ENCODE data around the gene CARD9.

CARD9 gene

GRCh38 chr9:136347472-136348256 lies 25.8 kb downstream of the CARD9 start:
- H3K4me3 ChIP-seq (ENCODE audit: low read length), result no peak overlapping the region
- no peak overlapping the region for H3K9ac ChIP-seq (ENCODE audit: low read length)
- no peak overlapping the region for H3K27ac ChIP-seq (ENCODE audit: low read length)
- H3K36me3 ChIP-seq (ENCODE audit: control insufficient read depth, low read depth, low read length), result no peaks in the 10 kb centered on the region
- no peaks in the 10 kb centered on the region for H3K27me3 ChIP-seq (ENCODE audit: control insufficient read depth, insufficient read depth, low read length)
- peaks cover 7% of the 10 kb centered on the region for H3K4me1 ChIP-seq (ENCODE audit: control insufficient read depth, low read depth, low read length)
- no peaks in the 10 kb centered on the region for H3K9me3 ChIP-seq (ENCODE audit: control insufficient read depth, low read depth, low read length)

- Histone ChIP-seq H3K4me3 (ENCODE audit: low read length) (no peak overlapping the region), H3K27ac (ENCODE audit: low read length) (no peak overlapping the region), H3K9me3 (ENCODE audit: control insufficient read depth, low read depth, low read length) (no peaks in the 10 kb centered on the region), H3K4me1 (ENCODE audit: control insufficient read depth, low read depth, low read length) (peaks cover 7% of the 10 kb centered on the region), H3K27me3 (ENCODE audit: control insufficient read depth, insufficient read depth, low read length) (no peaks in the 10 kb centered on the region), H3K36me3 (ENCODE audit: control insufficient read depth, low read depth, low read length) (no peaks in the 10 kb centered on the region), H3K9ac (ENCODE audit: low read length) (no peak overlapping the region)
These were observed 26.5 kb downstream of the CARD9 start for GRCh38 chr9:136346927-136347465.

DNA sequence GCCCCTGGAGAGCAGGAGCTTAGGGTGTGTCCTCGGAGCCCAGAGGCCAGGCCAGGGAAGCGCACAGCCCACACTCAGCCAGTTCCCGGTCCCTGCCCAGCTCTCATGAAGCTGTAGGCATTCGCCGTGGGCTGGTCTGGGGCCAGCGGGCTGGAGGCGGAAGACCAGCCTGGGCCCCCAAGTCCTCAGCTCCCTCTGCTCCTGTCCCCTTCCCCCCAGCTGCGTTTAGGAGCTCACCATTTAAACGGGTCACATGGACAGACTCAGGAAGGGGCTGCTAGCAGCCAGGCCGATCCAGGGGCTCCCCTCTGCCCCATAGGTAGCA lies 27.4 kb downstream of the CARD9 start:
- Histone ChIP-seq H3K4me3 (ENCODE audit: low read length) (no peak overlapping the region), H3K36me3 (ENCODE audit: control insufficient read depth, low read depth, low read length) (no peaks in the 10 kb centered on the region), H3K9me3 (ENCODE audit: control insufficient read depth, low read depth, low read length) (no peaks in the 10 kb centered on the region), H3K27ac (ENCODE audit: low read length) (no peak overlapping the region), H3K27me3 (ENCODE audit: control insufficient read depth, insufficient read depth, low read length) (no peaks in the 10 kb centered on the region), H3K4me1 (ENCODE audit: control insufficient read depth, low read depth, low read length) (peaks cover 7% of the 10 kb centered on the region), H3K9ac (ENCODE audit: low read length) (no peak overlapping the region)

DNA sequence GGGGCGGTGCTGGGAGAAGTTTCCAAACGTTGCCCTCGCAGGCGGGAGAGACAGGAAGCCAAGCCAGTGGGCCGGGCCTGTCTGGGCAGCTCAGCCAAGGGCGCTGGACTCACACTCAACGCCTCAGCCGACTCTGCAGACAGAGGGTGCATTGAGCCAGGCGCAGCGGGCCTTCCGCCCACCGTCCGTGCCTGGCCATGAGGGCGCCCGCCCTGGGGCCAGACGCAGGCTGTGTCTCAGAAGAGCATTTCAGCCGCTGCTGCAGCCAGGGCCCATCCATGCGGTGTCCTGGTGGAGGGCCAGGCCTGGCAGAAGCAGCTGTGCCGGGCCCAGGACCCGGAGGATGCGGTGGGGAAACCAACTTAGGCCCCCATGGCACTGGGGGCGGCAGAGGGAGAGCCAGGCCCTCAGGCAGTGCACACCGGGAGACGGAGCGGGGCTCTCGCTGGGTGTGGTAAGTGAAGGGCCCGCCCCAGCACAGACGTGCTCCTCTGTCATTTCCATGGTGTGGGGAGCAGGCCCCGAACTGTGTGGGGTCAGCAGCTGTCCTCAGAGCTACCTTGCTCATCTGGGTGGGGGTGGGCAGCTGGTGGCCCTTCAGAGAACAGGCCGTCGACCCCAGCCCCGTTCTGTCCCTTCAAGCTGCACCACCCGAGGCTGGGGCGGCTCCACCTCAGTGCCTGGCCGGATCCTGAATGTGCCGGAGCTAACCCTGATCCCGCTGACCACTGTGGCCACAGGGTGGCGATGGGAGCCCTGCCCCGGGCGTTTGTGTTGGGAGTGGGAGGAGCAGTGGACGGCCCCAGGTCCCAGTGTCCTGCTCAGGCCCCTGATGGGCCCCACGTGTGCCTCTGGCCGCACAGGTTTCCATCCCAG lies 27.9 kb downstream of the CARD9 start:
- no peaks in the 10 kb centered on the region for H3K27me3 ChIP-seq (ENCODE audit: control insufficient read depth, insufficient read depth, low read length)
- peaks cover 7% of the 10 kb centered on the region for H3K4me1 ChIP-seq (ENCODE audit: control insufficient read depth, low read depth, low read length)
- no peaks in the 10 kb centered on the region for H3K9me3 ChIP-seq (ENCODE audit: control insufficient read depth, low read depth, low read length)
- H3K36me3 ChIP-seq (ENCODE audit: control insufficient read depth, low read depth, low read length), result no peaks in the 10 kb centered on the region
- H3K4me3 ChIP-seq (ENCODE audit: low read length), result no peak overlapping the region
- H3K27ac ChIP-seq (ENCODE audit: low read length), result no peak overlapping the region
- no peak overlapping the region for H3K9ac ChIP-seq (ENCODE audit: low read length)

- no peak overlapping the region for H3K9ac ChIP-seq (ENCODE audit: low read length)
- no peak overlapping the region for H3K4me3 ChIP-seq (ENCODE audit: low read length)
- H3K27me3 ChIP-seq (ENCODE audit: control insufficient read depth, insufficient read depth, low read length), result no peaks in the 10 kb centered on the region
- no peak overlapping the region for H3K27ac ChIP-seq (ENCODE audit: low read length)
- H3K9me3 ChIP-seq (ENCODE audit: control insufficient read depth, low read depth, low read length), result no peaks in the 10 kb centered on the region
- H3K36me3 ChIP-seq (ENCODE audit: control insufficient read depth, low read depth, low read length), result no peaks in the 10 kb centered on the region
- H3K4me1 ChIP-seq (ENCODE audit: control insufficient read depth, low read depth, low read length), result peaks cover 7% of the 10 kb centered on the region
These were observed 28.8 kb downstream of the CARD9 start for GRCh38 chr9:136344544-136345280.

GRCh38 chr9:136343884-136344269 lies 29.6 kb downstream of the CARD9 start:
- Histone ChIP-seq H3K36me3 (ENCODE audit: control insufficient read depth, low read depth, low read length) (no peaks in the 10 kb centered on the region), H3K27me3 (ENCODE audit: control insufficient read depth, insufficient read depth, low read length) (no peaks in the 10 kb centered on the region), H3K9ac (ENCODE audit: low read length) (no peak overlapping the region), H3K27ac (ENCODE audit: low read length) (no peak overlapping the region), H3K9me3 (ENCODE audit: control insufficient read depth, low read depth, low read length) (no peaks in the 10 kb centered on the region), H3K4me1 (ENCODE audit: control insufficient read depth, low read depth, low read length) (peaks cover 7% of the 10 kb centered on the region), H3K4me3 (ENCODE audit: low read length) (no peak overlapping the region)

DNA sequence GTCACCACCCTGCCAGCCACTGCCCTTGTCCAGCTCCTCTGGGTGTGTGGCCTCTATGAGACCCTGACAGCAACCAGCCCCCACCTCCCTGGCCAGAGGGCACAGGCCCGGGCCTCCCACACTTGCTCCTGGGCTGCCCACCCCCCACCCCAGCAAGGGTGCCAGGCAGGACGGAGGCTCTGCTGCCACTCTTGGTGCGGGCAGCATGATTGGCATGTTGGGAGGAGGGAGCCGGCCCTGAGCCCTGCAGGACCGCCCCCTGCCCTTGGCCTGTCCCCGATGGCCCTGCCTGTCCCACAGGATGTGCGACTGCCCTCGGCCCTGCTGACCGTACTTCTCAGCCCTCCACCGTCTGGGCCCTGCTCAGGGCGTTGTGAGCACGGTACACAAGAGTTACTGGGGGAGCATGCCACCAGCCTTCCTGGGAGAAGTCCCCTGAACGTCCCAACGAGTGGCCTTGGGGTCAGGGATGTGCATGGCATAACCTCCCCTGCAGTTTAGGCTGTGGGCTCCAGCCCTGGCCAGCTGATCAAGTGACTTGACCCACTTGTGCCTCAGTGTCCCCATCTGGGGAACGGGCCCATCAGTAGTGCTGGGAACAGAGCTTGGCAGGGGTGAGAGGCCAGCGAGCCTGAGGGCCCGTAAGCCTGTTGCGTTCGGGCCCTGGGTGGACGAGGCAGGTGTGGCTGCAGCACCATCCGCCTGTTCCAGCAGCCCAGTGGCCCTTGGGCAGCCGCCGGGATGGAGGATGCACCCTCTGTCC lies 30.2 kb downstream of the CARD9 start:
- peaks cover 7% of the 10 kb centered on the region for H3K4me1 ChIP-seq (ENCODE audit: control insufficient read depth, low read depth, low read length)
- no peak overlapping the region for H3K27ac ChIP-seq (ENCODE audit: low read length)
- H3K9ac ChIP-seq (ENCODE audit: low read length), result peak overlapping the region; percentile 31
- H3K9me3 ChIP-seq (ENCODE audit: control insufficient read depth, low read depth, low read length), result no peaks in the 10 kb centered on the region
- H3K4me3 ChIP-seq (ENCODE audit: low read length), result peak overlapping the region; percentile 51
- H3K27me3 ChIP-seq (ENCODE audit: control insufficient read depth, insufficient read depth, low read length), result no peaks in the 10 kb centered on the region
- H3K36me3 ChIP-seq (ENCODE audit: control insufficient read depth, low read depth, low read length), result no peaks in the 10 kb centered on the region

- Histone ChIP-seq H3K27ac (ENCODE audit: low read length) (no peak overlapping the region), H3K27me3 (ENCODE audit: control insufficient read depth, insufficient read depth, low read length) (no peaks in the 10 kb centered on the region), H3K4me3 (ENCODE audit: low read length) (peak overlapping the region; percentile 51), H3K9me3 (ENCODE audit: control insufficient read depth, low read depth, low read length) (no peaks in the 10 kb centered on the region), H3K9ac (ENCODE audit: low read length) (peak overlapping the region; percentile 31), H3K36me3 (ENCODE audit: control insufficient read depth, low read depth, low read length) (no peaks in the 10 kb centered on the region), H3K4me1 (ENCODE audit: control insufficient read depth, low read depth, low read length) (peaks cover 7% of the 10 kb centered on the region)
These were observed 31.0 kb downstream of the CARD9 start for GRCh38 chr9:136342181-136343120.

DNA sequence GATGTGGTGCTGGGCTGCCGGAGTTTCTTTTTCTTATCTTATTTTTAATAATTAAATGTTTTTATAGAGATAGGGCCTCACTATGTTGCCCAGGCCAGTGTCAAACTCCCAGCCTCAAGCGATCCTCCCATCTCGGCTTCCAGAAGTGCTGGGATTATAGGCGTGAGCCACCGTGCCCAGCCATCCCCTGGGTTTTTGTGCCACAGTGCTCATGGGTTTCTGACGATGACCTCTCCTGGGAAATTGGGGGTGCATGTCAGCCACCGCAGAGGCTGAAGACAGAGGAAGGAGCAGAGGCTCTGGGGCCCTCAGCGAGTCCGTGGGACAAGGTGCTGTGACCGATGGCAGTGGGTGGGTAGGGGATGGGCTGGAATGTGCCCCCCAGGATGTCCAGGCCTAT lies 31.7 kb downstream of the CARD9 start:
- no peaks in the 10 kb centered on the region for H3K27me3 ChIP-seq (ENCODE audit: control insufficient read depth, insufficient read depth, low read length)
- H3K9ac ChIP-seq (ENCODE audit: low read length), result no peak overlapping the region
- H3K36me3 ChIP-seq (ENCODE audit: control insufficient read depth, low read depth, low read length), result no peaks in the 10 kb centered on the region
- H3K9me3 ChIP-seq (ENCODE audit: control insufficient read depth, low read depth, low read length), result no peaks in the 10 kb centered on the region
- H3K27ac ChIP-seq (ENCODE audit: low read length), result no peak overlapping the region
- H3K4me3 ChIP-seq (ENCODE audit: low read length), result peak overlapping the region; percentile 51
- H3K4me1 ChIP-seq (ENCODE audit: control insufficient read depth, low read depth, low read length), result peaks cover 7% of the 10 kb centered on the region

- H3K27ac ChIP-seq (ENCODE audit: low read length), result no peak overlapping the region
These were observed 32.3 kb downstream of the CARD9 start for GRCh38 chr9:136341042-136341655.

More at GRCh38 chr9:136341042-136341655, 32.3 kb downstream of the CARD9 start:
- peaks cover 7% of the 10 kb centered on the region for H3K4me1 ChIP-seq (ENCODE audit: control insufficient read depth, low read depth, low read length)
- no peaks in the 10 kb centered on the region for H3K9me3 ChIP-seq (ENCODE audit: control insufficient read depth, low read depth, low read length)
- no peak overlapping the region for H3K4me3 ChIP-seq (ENCODE audit: low read length)
- H3K9ac ChIP-seq (ENCODE audit: low read length), result no peak overlapping the region
- H3K27me3 ChIP-seq (ENCODE audit: control insufficient read depth, insufficient read depth, low read length), result no peaks in the 10 kb centered on the region
- H3K36me3 ChIP-seq (ENCODE audit: control insufficient read depth, low read depth, low read length), result no peaks in the 10 kb centered on the region
